Mesendoderm (in vitro differentiated cells): ENCODE measurements around the gene NCK2.
"Not testable (repeated sequence)": the region's sequence is repeated elsewhere in the genome, so short reads cannot be mapped to it uniquely, and the experiment has no call there.

Experiments used
- DNase-seq: peaks from one replicate; pipeline ENCODE4 v3.0.0; 2013
- H2AK5ac ChIP-seq: 2 replicates; pipeline ENCODE4 v1.6.1; 2013; ENCODE audit warnings: low read length, inconsistent platforms
- H2BK120ac ChIP-seq: 2 replicates; pipeline ENCODE4 v1.6.1; 2013; ENCODE audit warnings: low read depth, mild to moderate bottlenecking, low read length, moderate library complexity, mixed read lengths
- H2BK15ac ChIP-seq: replicated peaks from 2 replicates; pipeline ENCODE4 v1.6.1; 2013; ENCODE audit warnings: low read depth, mild to moderate bottlenecking, moderate library complexity
- H2BK5ac ChIP-seq: 2 replicates; pipeline ENCODE4 v1.6.1; 2013; ENCODE audit warnings: low read length, inconsistent platforms
- H3K18ac ChIP-seq: 2 replicates; pipeline ENCODE4 v1.6.1; 2013; ENCODE audit warnings: mild to moderate bottlenecking, low read length, mixed read lengths
- H3K23ac ChIP-seq: one replicate; pipeline ENCODE4 v1.6.1; 2013; ENCODE audit warnings: low read length
- H3K27ac ChIP-seq: 2 replicates; pipeline ENCODE4 v1.5.1; 2013; ENCODE audit warnings: low read depth, mild to moderate bottlenecking, inconsistent platforms, low read length, moderate library complexity
- H3K27me3 ChIP-seq: 2 replicates; pipeline ENCODE4 v1.6.1; 2013; ENCODE audit warnings: low read length, control low read depth, mild to moderate bottlenecking, inconsistent platforms; ENCODE audit not compliant: insufficient read depth, poor library complexity
- H3K36me3 ChIP-seq: 2 replicates; pipeline ENCODE4 v1.6.1; 2013; ENCODE audit warnings: low read length, inconsistent platforms; ENCODE audit not compliant: control insufficient read depth, insufficient read depth
- H3K4ac ChIP-seq: one replicate; pipeline ENCODE4 v1.6.1; 2013; ENCODE audit warnings: low read depth, mild to moderate bottlenecking, low read length, moderate library complexity
- H3K4me1 ChIP-seq: 2 replicates; pipeline ENCODE4 v1.6.1; 2013; ENCODE audit warnings: low read depth, low read length, inconsistent platforms; ENCODE audit not compliant: control insufficient read depth
- H3K4me2 ChIP-seq: 2 replicates; pipeline ENCODE4 v1.6.1; 2013; ENCODE audit warnings: low read length
- H3K4me3 ChIP-seq: 2 replicates; pipeline ENCODE4 v1.5.1; 2013; ENCODE audit warnings: mild to moderate bottlenecking, low read length
- H3K56ac ChIP-seq: one replicate; pipeline ENCODE4 v1.6.1; 2013; ENCODE audit warnings: low read length
- H3K79me1 ChIP-seq: 2 replicates; pipeline ENCODE4 v1.6.1; 2013; ENCODE audit warnings: low read length, inconsistent platforms
- H3K79me2 ChIP-seq: 2 replicates; pipeline ENCODE4 v1.6.1; 2013; ENCODE audit warnings: mild to moderate bottlenecking, low read length; ENCODE audit not compliant: control insufficient read depth, insufficient read depth
- H3K9ac ChIP-seq: 2 replicates; pipeline ENCODE4 v1.6.1; 2013; ENCODE audit warnings: low read length, inconsistent platforms
- H4K5ac ChIP-seq: one replicate; pipeline ENCODE4 v1.6.1; 2013; ENCODE audit warnings: low read length
- H4K8ac ChIP-seq: one replicate; pipeline ENCODE4 v1.6.1; 2013; ENCODE audit warnings: low read depth, mild to moderate bottlenecking, control low read depth, low read length, moderate library complexity
- WGBS: extraction: QIAGEN DNeasy Blood & Tissue Kit; methylation state at CpG from one replicate; pipeline ENCODE4 v1.1.7; 2013; ENCODE audit warnings: low lambda C conversion rate, missing lambda C conversion rate; ENCODE audit not compliant: insufficient coverage; ENCODE audit errors: extremely low coverage; 5-methylcytosine and 5-hydroxymethylcytosine counted together

NCK2 gene

GRCh38 chr2:105769504-105769903 lies 24.8 kb downstream of the NCK2 start:
- H3K4ac ChIP-seq: no peak overlapping the region
- peaks cover 41% of the 10 kb centered on the region for H3K79me1 ChIP-seq
- H3K18ac ChIP-seq: no peak overlapping the region
- DNase-seq: peak; percentile 53
- no peak overlapping the region for H3K23ac ChIP-seq
- H3K79me2 ChIP-seq: peaks cover 80% of the 10 kb centered on the region
- H3K4me1 ChIP-seq: no peaks in the 10 kb centered on the region
- no peak overlapping the region for H2AK5ac ChIP-seq
- no peak overlapping the region for H2BK15ac ChIP-seq
- no peak overlapping the region for H3K4me3 ChIP-seq
- H4K8ac ChIP-seq: no peak overlapping the region
- WGBS: no CpG with 5 or more reads among the region's 9 CpGs
- no peak overlapping the region for H3K27ac ChIP-seq
- H3K56ac ChIP-seq: no peak overlapping the region
- H4K5ac ChIP-seq: no peak overlapping the region
- H3K9ac ChIP-seq: no peak overlapping the region
- H3K27me3 ChIP-seq: no peaks in the 10 kb centered on the region
- H2BK120ac ChIP-seq: no peak overlapping the region
- no peak overlapping the region for H2BK5ac ChIP-seq
- no peak overlapping the region for H3K4me2 ChIP-seq
- H3K36me3 ChIP-seq: no peaks in the 10 kb centered on the region

GRCh38 chr2:105770149-105770548 lies 25.4 kb downstream of the NCK2 start:
- Histone ChIP-seq H3K79me1 (peaks cover 39% of the 10 kb centered on the region), H3K4me3 (no peak overlapping the region), H3K18ac (no peak overlapping the region), H4K5ac (no peak overlapping the region), H3K4ac (no peak overlapping the region), H3K4me2 (no peak overlapping the region), H3K56ac (no peak overlapping the region), H3K9ac (no peak overlapping the region), H3K27me3 (no peaks in the 10 kb centered on the region), H4K8ac (no peak overlapping the region), H3K36me3 (no peaks in the 10 kb centered on the region), H2AK5ac (no peak overlapping the region), H2BK120ac (no peak overlapping the region), H3K27ac (no peak overlapping the region), H3K23ac (no peak overlapping the region), H2BK5ac (no peak overlapping the region), H3K79me2 (peaks cover 80% of the 10 kb centered on the region), H2BK15ac (no peak overlapping the region), H3K4me1 (no peaks in the 10 kb centered on the region)
- no peak for DNase-seq
- no CpG with 5 or more reads among the region's 1 CpG for WGBS

- Histone ChIP-seq H3K79me2 (peaks cover 77% of the 10 kb centered on the region), H3K79me1 (peaks cover 36% of the 10 kb centered on the region)
- H3K4me1 ChIP-seq, H3K23ac ChIP-seq, H3K36me3 ChIP-seq, DNase-seq, H4K8ac ChIP-seq, H3K4me2 ChIP-seq, H2BK15ac ChIP-seq, H3K56ac ChIP-seq, H3K4me3 ChIP-seq, H3K18ac ChIP-seq, H3K27me3 ChIP-seq, H3K27ac ChIP-seq, H3K9ac ChIP-seq, H2AK5ac ChIP-seq, H2BK5ac ChIP-seq, H2BK120ac ChIP-seq, H4K5ac ChIP-seq, H3K4ac ChIP-seq: not testable (repeated sequence)
- WGBS: no CpG with 5 or more reads among the region's 7 CpGs
These were observed 26.6 kb downstream of the NCK2 start for GRCh38 chr2:105771291-105771690.

GRCh38 chr2:105771836-105772235 lies 27.1 kb downstream of the NCK2 start:
- no peak overlapping the region for H3K27ac ChIP-seq
- no peak overlapping the region for H3K4ac ChIP-seq
- no peak overlapping the region for H2AK5ac ChIP-seq
- H4K8ac ChIP-seq: no peak overlapping the region
- H3K9ac ChIP-seq: no peak overlapping the region
- H2BK120ac ChIP-seq: no peak overlapping the region
- H3K4me1 ChIP-seq: no peaks in the 10 kb centered on the region
- no peak overlapping the region for H3K56ac ChIP-seq
- peaks cover 77% of the 10 kb centered on the region for H3K79me2 ChIP-seq
- no peak overlapping the region for H2BK5ac ChIP-seq
- no peak overlapping the region for H2BK15ac ChIP-seq
- H3K27me3 ChIP-seq: no peaks in the 10 kb centered on the region
- H3K36me3 ChIP-seq: no peaks in the 10 kb centered on the region
- no peak overlapping the region for H3K4me3 ChIP-seq
- H3K4me2 ChIP-seq: no peak overlapping the region
- WGBS: no CpG with 5 or more reads among the region's 9 CpGs
- no peak overlapping the region for H3K23ac ChIP-seq
- no peak for DNase-seq
- H3K18ac ChIP-seq: no peak overlapping the region
- H3K79me1 ChIP-seq: peaks cover 36% of the 10 kb centered on the region
- no peak overlapping the region for H4K5ac ChIP-seq

- no peaks in the 10 kb centered on the region for H3K27me3 ChIP-seq
- H2BK5ac ChIP-seq: no peak overlapping the region
- H2BK120ac ChIP-seq: no peak overlapping the region
- WGBS: no CpG with 5 or more reads among the region's 5 CpGs
- no peak overlapping the region for H3K4me3 ChIP-seq
- H3K36me3 ChIP-seq: no peaks in the 10 kb centered on the region
- no peaks in the 10 kb centered on the region for H3K4me1 ChIP-seq
- H2BK15ac ChIP-seq: no peak overlapping the region
- peaks cover 38% of the 10 kb centered on the region for H3K79me1 ChIP-seq
- H3K56ac ChIP-seq: no peak overlapping the region
- no peak overlapping the region for H3K4ac ChIP-seq
- no peak overlapping the region for H3K4me2 ChIP-seq
- no peak overlapping the region for H3K18ac ChIP-seq
- peaks cover 77% of the 10 kb centered on the region for H3K79me2 ChIP-seq
- no peak overlapping the region for H3K9ac ChIP-seq
- H3K27ac ChIP-seq: no peak overlapping the region
- no peak overlapping the region for H4K5ac ChIP-seq
- no peak for DNase-seq
- no peak overlapping the region for H3K23ac ChIP-seq
- no peak overlapping the region for H4K8ac ChIP-seq
- no peak overlapping the region for H2AK5ac ChIP-seq
These were observed 27.6 kb downstream of the NCK2 start for GRCh38 chr2:105772362-105772761.

GRCh38 chr2:105773568-105773967 lies 28.9 kb downstream of the NCK2 start:
- H2BK5ac ChIP-seq: no peak overlapping the region
- no CpG with 5 or more reads among the region's 2 CpGs for WGBS
- H3K18ac ChIP-seq: no peak overlapping the region
- no peaks in the 10 kb centered on the region for H3K27me3 ChIP-seq
- H4K5ac ChIP-seq: no peak overlapping the region
- no peak overlapping the region for H3K27ac ChIP-seq
- H3K4me3 ChIP-seq: no peak overlapping the region
- no peak overlapping the region for H4K8ac ChIP-seq
- H3K79me2 ChIP-seq: peaks cover 76% of the 10 kb centered on the region
- H2BK15ac ChIP-seq: no peak overlapping the region
- no peak overlapping the region for H3K56ac ChIP-seq
- no peak overlapping the region for H3K4me2 ChIP-seq
- H3K4me1 ChIP-seq: no peaks in the 10 kb centered on the region
- peaks cover 32% of the 10 kb centered on the region for H3K79me1 ChIP-seq
- no peak overlapping the region for H3K4ac ChIP-seq
- H3K23ac ChIP-seq: no peak overlapping the region
- H3K36me3 ChIP-seq: no peaks in the 10 kb centered on the region
- no peak overlapping the region for H3K9ac ChIP-seq
- H2BK120ac ChIP-seq: no peak overlapping the region
- H2AK5ac ChIP-seq: no peak overlapping the region
- no peak for DNase-seq
